Keratinocyte (primary cell): ENCODE data around the gene EFNA1. TPM values are rescaled to one million over a fixed set of nuclear protein-coding genes. Genes with fewer than 3 reads are reported as not detected.
A peak's percentile ranks its signal among the peaks of the same experiment; 100 is the strongest.

ENCODE experiments used
- DNase-seq: peaks from one replicate; pipeline ENCODE4 v3.0.0-alpha.2; 2011; ENCODE audit warnings: low read depth, missing footprints, low spot score
- FAIRE-seq: peaks from 2 replicates; lab custom pipeline; 2011; peaks lifted over from hg19 to GRCh38; lab: Jason Lieb, UNC
- H2AFZ ChIP-seq: 2 replicates; pipeline ENCODE4 v1.6.0; 2012; ENCODE audit warnings: low read length, control low read depth, inconsistent platforms; ENCODE audit not compliant: control insufficient read depth
- H3K27ac ChIP-seq: 2 replicates; pipeline ENCODE4 v1.5.1; 2011; ENCODE audit warnings: low read length; ENCODE audit not compliant: control insufficient read depth, insufficient read depth
- H3K27me3 ChIP-seq: 3 replicates; pipeline ENCODE4 v1.6.0; 2011; ENCODE audit warnings: low read length; ENCODE audit not compliant: control insufficient read depth, insufficient read depth; ENCODE audit errors: extremely low read depth
- H3K36me3 ChIP-seq, 2 experiments: 2 replicates in 1 of 2; 3 replicates in 1 of 2; pipeline ENCODE4 v1.5.1; 2011; ENCODE audit warnings: low read length in 2 of 2, mild to moderate bottlenecking in 1 of 2; ENCODE audit not compliant: control insufficient read depth in 2 of 2, insufficient read depth in 2 of 2; ENCODE audit errors: extremely low read depth in 1 of 2
- H3K4me1 ChIP-seq: 3 replicates; pipeline ENCODE4 v1.5.1; 2011; ENCODE audit warnings: low read length; ENCODE audit not compliant: control insufficient read depth, insufficient read depth; ENCODE audit errors: extremely low read depth
- H3K4me2 ChIP-seq: 3 replicates; pipeline ENCODE4 v1.6.0; 2011; ENCODE audit warnings: low read depth, low read length; ENCODE audit not compliant: control insufficient read depth, insufficient read depth; ENCODE audit errors: extremely low read depth
- H3K4me3 ChIP-seq, 3 experiments: fragments of 200-600 bp in 1 of 3; sonication (generic) in 1 of 3; 2 replicates in 2 of 3; 3 replicates in 1 of 3; pipeline ENCODE4 v1.5.1; 2011 to 2016; ENCODE audit warnings: low read length in 3 of 3, mild to moderate bottlenecking in 3 of 3, control low read depth in 2 of 3, inconsistent platforms in 1 of 3, low read depth in 1 of 3, mixed read lengths in 1 of 3, mixed run types in 1 of 3, moderate library complexity in 1 of 3; ENCODE audit not compliant: control insufficient read depth in 2 of 3, insufficient read depth in 2 of 3; ENCODE audit errors: extremely low read depth in 1 of 3
- H3K79me2 ChIP-seq: 2 replicates; pipeline ENCODE4 v1.6.0; 2012; ENCODE audit warnings: low read length; ENCODE audit not compliant: control insufficient read depth, insufficient read depth
- H3K9ac ChIP-seq: 3 replicates; pipeline ENCODE4 v1.6.0; 2011; ENCODE audit warnings: low read length; ENCODE audit not compliant: control insufficient read depth, insufficient read depth; ENCODE audit errors: extremely low read depth
- H3K9me1 ChIP-seq: 3 replicates; pipeline ENCODE4 v1.6.0; 2011; ENCODE audit warnings: low read length; ENCODE audit not compliant: control insufficient read depth, insufficient read depth; ENCODE audit errors: extremely low read depth
- H3K9me3 ChIP-seq: 2 replicates; pipeline ENCODE4 v1.5.1; 2012; ENCODE audit warnings: low read depth, low read length; ENCODE audit not compliant: control insufficient read depth
- H4K20me1 ChIP-seq: 3 replicates; pipeline ENCODE4 v1.6.0; 2011; ENCODE audit warnings: low read length; ENCODE audit not compliant: control insufficient read depth, insufficient read depth; ENCODE audit errors: extremely low read depth
- EZH2 ChIP-seq: IDR thresholded peaks from one replicate; pipeline ENCODE4 v1.6.1; 2012; ENCODE audit warnings: inconsistent platforms, mild to moderate bottlenecking, low read length, moderate library complexity
- dilution Hi-C: fragments of 300-500 bp; cut with MboI; formaldehyde crosslinking; loops from one replicate; pipeline ENCODE4 v1.7.0; 2020; ENCODE audit warnings: low sequenced_read_pairs; ENCODE audit not compliant: extremely low pct_ligation_motif_present
- polyA plus RNA-seq, 5 experiments: library from polyadenylated mRNA; depleted of rRNA in 3 of 5; stranded (reverse) in 3 of 5; stranded (forward) in 1 of 5; unstranded in 1 of 5; fragments of >200 nt; gene quantifications; 1 replicate in 1 of 5; 2 replicates in 3 of 5; 3 replicates in 1 of 5; pipeline versions ENCODE4 v1.2.1 to v1.2.3, GENCODE V29; 2011 to 2012; ENCODE audit warnings: missing spikeins in 2 of 5, low read depth in 1 of 5, low replicate concordance in 1 of 5
- TF ChIP-seq, protein P1 (sequence below), 3 experiments: IDR thresholded peaks in 1 of 3; conservative IDR thresholded peaks in 1 of 3; optimal IDR thresholded peaks in 1 of 3; 2 replicates in 2 of 3; 3 replicates in 1 of 3; pipeline versions ENCODE3 to v1.5.1; 2011; ENCODE audit warnings: low read length in 3 of 3, mild to moderate bottlenecking in 3 of 3, moderate library complexity in 2 of 3, control low read depth in 1 of 3, inconsistent platforms in 1 of 3; ENCODE audit not compliant: insufficient read depth in 2 of 3; ENCODE audit errors: extremely low read depth in 1 of 3

Gene EFNA1
- polyA plus RNA-seq, 1 donor (not counting 4 experiments of a cell fraction or from before 2014, with no cell fraction given): 77.5 TPM

DNA sequence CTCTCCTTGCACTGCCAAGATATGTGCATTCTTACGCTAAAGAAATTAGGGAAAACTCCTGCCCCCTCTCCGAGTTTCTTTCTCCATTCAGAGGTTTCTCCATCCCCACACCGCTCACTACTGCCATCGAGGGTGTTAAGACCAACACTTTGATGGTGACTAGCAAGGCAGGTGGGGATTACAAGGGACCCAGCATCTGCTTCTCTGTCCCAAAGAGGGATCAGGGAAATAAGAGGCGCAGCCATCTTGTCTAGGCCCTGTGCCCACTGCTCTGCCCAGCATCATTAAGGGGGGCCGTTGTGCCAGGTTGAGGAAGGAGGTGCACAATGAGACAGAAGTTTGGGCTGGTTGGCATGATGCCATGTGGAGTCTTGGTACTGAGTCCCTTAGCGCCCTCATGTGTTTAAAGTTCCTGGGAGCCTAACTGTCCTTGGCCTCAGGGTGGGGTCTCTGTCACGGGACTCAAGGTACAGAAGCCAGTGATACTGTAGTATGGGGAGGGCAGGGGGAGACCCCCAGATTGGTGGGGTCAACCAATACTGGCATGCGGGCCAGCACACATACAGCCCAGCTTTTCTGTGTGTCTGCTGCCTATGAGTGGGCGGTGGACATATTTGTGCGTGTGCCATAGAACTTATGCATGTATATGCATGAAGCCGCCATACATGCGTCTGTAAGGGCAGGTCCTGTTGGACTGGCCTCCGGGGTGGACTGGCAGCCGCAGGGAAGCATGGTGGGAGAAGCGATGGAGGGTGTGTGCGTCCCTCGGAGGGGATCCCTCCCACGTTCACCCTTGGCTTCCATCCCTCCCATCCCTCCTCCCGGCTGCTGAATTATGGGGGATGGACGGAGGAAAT is 43.6 kb upstream of the EFNA1 start:
- Histone ChIP-seq H2AFZ (peak overlapping the region; percentile 41), H3K9me1 (no peaks in the 10 kb centered on the region), H3K9me3 (no peaks in the 10 kb centered on the region), H3K9ac (peak overlapping the region; percentile 73), H3K4me1 (peaks cover 56% of the 10 kb centered on the region), H3K36me3 (no peaks in the 10 kb centered on the region), H4K20me1 (no peaks in the 10 kb centered on the region), H3K79me2 (no peaks in the 10 kb centered on the region), H3K4me3 (peak overlapping the region; percentile 34 to 71 (median 50)), H3K27ac (no peak overlapping the region), H3K27me3 (peaks cover 36% of the 10 kb centered on the region), H3K4me2 (peak overlapping the region; percentile 81)
- DNase-seq (no peak), FAIRE-seq (peak; percentile 77)
- dilution Hi-C loops: no loop called here
- no peak for TF ChIP-seq EZH2
- TF ChIP-seq, protein P1, sequence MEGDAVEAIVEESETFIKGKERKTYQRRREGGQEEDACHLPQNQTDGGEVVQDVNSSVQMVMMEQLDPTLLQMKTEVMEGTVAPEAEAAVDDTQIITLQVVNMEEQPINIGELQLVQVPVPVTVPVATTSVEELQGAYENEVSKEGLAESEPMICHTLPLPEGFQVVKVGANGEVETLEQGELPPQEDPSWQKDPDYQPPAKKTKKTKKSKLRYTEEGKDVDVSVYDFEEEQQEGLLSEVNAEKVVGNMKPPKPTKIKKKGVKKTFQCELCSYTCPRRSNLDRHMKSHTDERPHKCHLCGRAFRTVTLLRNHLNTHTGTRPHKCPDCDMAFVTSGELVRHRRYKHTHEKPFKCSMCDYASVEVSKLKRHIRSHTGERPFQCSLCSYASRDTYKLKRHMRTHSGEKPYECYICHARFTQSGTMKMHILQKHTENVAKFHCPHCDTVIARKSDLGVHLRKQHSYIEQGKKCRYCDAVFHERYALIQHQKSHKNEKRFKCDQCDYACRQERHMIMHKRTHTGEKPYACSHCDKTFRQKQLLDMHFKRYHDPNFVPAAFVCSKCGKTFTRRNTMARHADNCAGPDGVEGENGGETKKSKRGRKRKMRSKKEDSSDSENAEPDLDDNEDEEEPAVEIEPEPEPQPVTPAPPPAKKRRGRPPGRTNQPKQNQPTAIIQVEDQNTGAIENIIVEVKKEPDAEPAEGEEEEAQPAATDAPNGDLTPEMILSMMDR (optimal IDR thresholded peaks at IDR 0.05 in 1 of 3, IDR thresholded peaks at IDR 0.05 in 1 of 3, conservative IDR thresholded peaks at IDR 0.05 in 1 of 3; ENCODE audit: extremely low read depth in 1 of 3, insufficient read depth in 2 of 3, low read length in 3 of 3): peak; percentile 44 to 74 (median 48)

DNA sequence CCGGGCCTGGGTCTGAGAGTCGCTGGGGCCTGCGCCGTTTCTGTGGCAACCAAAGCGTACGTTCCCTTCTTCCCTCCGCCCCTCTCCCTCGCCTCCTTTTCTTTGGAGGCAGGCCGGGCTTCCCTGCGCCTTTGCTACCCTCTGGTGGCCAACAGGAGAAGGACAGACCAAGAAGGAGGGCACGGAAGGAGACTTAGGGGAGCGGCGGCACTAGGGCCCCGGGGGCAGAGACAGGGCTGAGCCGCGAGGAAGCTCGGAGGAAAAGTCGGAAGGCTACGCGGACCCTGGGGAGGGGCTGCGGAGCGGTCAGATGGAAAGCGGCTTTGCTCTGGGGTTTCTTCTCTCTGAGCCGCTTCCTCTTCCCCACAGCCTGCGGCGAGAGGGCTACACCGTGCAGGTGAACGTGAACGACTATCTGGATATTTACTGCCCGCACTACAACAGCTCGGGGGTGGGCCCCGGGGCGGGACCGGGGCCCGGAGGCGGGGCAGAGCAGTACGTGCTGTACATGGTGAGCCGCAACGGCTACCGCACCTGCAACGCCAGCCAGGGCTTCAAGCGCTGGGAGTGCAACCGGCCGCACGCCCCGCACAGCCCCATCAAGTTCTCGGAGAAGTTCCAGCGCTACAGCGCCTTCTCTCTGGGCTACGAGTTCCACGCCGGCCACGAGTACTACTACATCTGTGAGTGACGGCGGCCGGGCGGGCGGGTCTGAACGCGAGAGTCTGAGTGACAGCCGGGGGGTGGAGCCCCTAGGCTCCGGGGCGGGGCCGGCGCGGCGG is 42.8 kb upstream of the EFNA1 start:
- Histone ChIP-seq H3K27me3 (peaks cover 28% of the 10 kb centered on the region), H3K4me2 (peak overlapping the region; percentile 81), H3K79me2 (no peaks in the 10 kb centered on the region), H2AFZ (peak overlapping the region; percentile 95), H3K27ac (peak overlapping the region; percentile 81), H4K20me1 (no peaks in the 10 kb centered on the region), H3K9ac (peak overlapping the region; percentile 73), H3K36me3 (no peaks in the 10 kb centered on the region), H3K9me1 (no peaks in the 10 kb centered on the region), H3K4me1 (peaks cover 49% of the 10 kb centered on the region), H3K9me3 (no peaks in the 10 kb centered on the region), H3K4me3 (peak overlapping the region; percentile 50 to 71 (median 71))
- TF ChIP-seq EZH2: no peak
- TF ChIP-seq, protein P1 (optimal IDR thresholded peaks at IDR 0.05 in 1 of 3, IDR thresholded peaks at IDR 0.05 in 1 of 3, conservative IDR thresholded peaks at IDR 0.05 in 1 of 3; ENCODE audit: extremely low read depth in 1 of 3, insufficient read depth in 2 of 3, low read length in 3 of 3): peak; percentile 86 to 89 (median 87)
- DNase-seq: no peak
- peak; percentile 51 for FAIRE-seq
- dilution Hi-C loops: no loop called here
